ENCODE data around the gene CBFA2T3.

CBFA2T3 gene

DNA sequence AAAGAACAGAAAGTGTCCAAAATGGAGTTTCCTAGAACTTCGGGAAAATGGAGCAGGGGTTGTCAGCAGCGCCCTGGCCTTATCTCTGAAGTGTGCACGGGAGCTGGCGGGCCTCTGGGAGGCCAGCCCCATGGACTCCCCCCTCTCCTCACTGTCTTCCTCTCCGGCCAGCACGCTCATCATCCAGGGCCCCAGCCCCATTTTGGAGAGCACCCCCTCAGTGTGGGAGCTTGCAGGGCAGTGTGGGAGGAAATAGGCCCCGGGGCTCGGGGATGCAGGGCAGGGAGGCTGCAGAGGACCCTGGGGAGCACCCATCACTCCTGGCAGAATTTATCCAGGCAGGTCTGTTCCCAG is 105.7 kb downstream of the CBFA2T3 start:
- Histone ChIP-seq H3K4me3 (ENCODE audit: low read length, poor library complexity, severe bottlenecking) (no peak overlapping the region), H3K9me3 (ENCODE audit: insufficient read depth, low read depth, low read length) (no peaks in the 10 kb centered on the region), H4K20me1 (ENCODE audit: insufficient read depth, low read length, poor library complexity, severe bottlenecking) (no peaks in the 10 kb centered on the region), H3K79me2 (ENCODE audit: insufficient read depth, low read length) (no peaks in the 10 kb centered on the region), H3F3A (ENCODE audit: low read depth) (no peaks in the 10 kb centered on the region), H3K4me2 (ENCODE audit: low read depth, low read length, poor library complexity, severe bottlenecking) (no peak overlapping the region), H3K9ac (ENCODE audit: low read depth, low read length, poor library complexity, severe bottlenecking) (no peak overlapping the region), H2AFZ (ENCODE audit: low read length) (no peak overlapping the region), H3K4me1 (ENCODE audit: insufficient read depth, low read length, poor library complexity, severe bottlenecking) (no peaks in the 10 kb centered on the region), H3K27me3 (ENCODE audit: insufficient read depth, low read length, poor library complexity, severe bottlenecking) (no peaks in the 10 kb centered on the region), H3K9me2 (replicated peaks; ENCODE audit: low read depth, low read length) (no peaks in the 10 kb centered on the region), H3K36me3 (ENCODE audit: insufficient read depth, low read length) (peaks cover 7% of the 10 kb centered on the region; the same call in 1 of the 2 replicates)
- TF ChIP-seq, protein P1, sequence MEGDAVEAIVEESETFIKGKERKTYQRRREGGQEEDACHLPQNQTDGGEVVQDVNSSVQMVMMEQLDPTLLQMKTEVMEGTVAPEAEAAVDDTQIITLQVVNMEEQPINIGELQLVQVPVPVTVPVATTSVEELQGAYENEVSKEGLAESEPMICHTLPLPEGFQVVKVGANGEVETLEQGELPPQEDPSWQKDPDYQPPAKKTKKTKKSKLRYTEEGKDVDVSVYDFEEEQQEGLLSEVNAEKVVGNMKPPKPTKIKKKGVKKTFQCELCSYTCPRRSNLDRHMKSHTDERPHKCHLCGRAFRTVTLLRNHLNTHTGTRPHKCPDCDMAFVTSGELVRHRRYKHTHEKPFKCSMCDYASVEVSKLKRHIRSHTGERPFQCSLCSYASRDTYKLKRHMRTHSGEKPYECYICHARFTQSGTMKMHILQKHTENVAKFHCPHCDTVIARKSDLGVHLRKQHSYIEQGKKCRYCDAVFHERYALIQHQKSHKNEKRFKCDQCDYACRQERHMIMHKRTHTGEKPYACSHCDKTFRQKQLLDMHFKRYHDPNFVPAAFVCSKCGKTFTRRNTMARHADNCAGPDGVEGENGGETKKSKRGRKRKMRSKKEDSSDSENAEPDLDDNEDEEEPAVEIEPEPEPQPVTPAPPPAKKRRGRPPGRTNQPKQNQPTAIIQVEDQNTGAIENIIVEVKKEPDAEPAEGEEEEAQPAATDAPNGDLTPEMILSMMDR (conservative IDR thresholded peaks at IDR 0.05; ENCODE audit: low read length), result no peak
- no peak for TF ChIP-seq EZH2phosphoT487 (IDR thresholded peaks at IDR 0.05; ENCODE audit: borderline replicate concordance)

DNA sequence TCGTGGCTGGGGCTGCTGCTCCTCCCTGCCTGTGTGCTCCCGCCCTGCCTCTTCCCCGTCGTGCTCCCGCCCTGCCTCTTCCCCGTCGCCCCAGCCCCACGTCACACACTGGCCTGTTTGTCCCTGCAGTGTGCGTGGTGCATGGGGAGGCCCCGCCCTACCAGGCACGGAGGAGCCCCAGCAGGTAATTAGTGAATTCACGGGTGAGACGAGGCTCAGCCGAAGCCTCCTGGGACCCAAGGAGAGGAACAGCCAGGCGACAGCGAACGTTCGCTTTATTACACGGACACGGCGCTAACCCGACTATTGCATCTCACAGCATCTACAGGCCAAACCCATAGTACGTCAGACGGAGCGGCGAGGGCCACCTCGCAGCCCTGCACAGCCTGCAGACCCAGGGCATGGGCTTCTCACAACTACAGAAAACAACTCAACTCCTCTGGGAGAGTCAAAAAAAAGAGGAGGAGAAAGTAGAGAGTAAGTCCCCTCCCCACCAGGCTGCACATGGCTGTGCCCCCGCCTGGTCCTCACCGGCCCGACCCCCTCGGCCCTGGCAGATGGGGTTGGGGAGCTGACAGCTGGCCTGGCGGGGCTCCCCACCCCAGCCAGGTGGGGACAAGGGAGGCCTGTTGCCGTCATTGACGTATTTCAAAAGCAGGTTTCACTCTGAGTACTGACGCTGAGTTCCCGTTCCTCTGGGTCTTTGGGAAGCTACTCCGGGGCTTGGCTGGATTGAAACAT is 106.2 kb downstream of the CBFA2T3 start:
- Histone ChIP-seq H3K4me3 (ENCODE audit: low read length, poor library complexity, severe bottlenecking) (no peak overlapping the region), H3K9me3 (ENCODE audit: insufficient read depth, low read depth, low read length) (no peaks in the 10 kb centered on the region), H3K36me3 (ENCODE audit: insufficient read depth, low read length) (peaks cover 2% of the 10 kb centered on the region; the same call in 1 of the 2 replicates), H3K9me2 (replicated peaks; ENCODE audit: low read depth, low read length) (no peaks in the 10 kb centered on the region), H3K79me2 (ENCODE audit: insufficient read depth, low read length) (no peaks in the 10 kb centered on the region), H2AFZ (ENCODE audit: low read length) (no peak overlapping the region), H3K4me2 (ENCODE audit: low read depth, low read length, poor library complexity, severe bottlenecking) (no peak overlapping the region), H3K4me1 (ENCODE audit: insufficient read depth, low read length, poor library complexity, severe bottlenecking) (no peaks in the 10 kb centered on the region), H3K27me3 (ENCODE audit: insufficient read depth, low read length, poor library complexity, severe bottlenecking) (no peaks in the 10 kb centered on the region), H3F3A (ENCODE audit: low read depth) (no peaks in the 10 kb centered on the region), H4K20me1 (ENCODE audit: insufficient read depth, low read length, poor library complexity, severe bottlenecking) (no peaks in the 10 kb centered on the region), H3K9ac (ENCODE audit: low read depth, low read length, poor library complexity, severe bottlenecking) (no peak overlapping the region)
- TF ChIP-seq EZH2phosphoT487 (IDR thresholded peaks at IDR 0.05; ENCODE audit: borderline replicate concordance), result no peak
- TF ChIP-seq, protein P1 (conservative IDR thresholded peaks at IDR 0.05; ENCODE audit: low read length), result no peak

DNA sequence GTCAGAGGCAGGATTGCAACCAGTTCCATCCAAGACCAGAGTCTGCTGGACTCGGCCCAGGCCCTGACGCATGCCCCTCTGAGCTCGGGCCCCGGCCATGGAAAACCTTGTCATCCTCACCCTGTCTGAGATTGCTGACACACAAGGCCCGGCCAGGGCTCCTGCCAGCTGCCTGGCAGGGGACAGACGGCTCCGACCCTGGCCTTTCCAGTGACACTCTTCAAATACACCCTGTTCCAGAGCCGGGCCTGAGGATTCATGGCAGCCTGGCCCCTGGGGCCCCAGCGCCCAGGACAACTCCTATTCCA is 107.4 kb downstream of the CBFA2T3 start:
- Histone ChIP-seq H3K4me1 (ENCODE audit: insufficient read depth, low read length, poor library complexity, severe bottlenecking) (no peaks in the 10 kb centered on the region), H3K4me3 (ENCODE audit: low read length, poor library complexity, severe bottlenecking) (no peak overlapping the region), H3K27me3 (ENCODE audit: insufficient read depth, low read length, poor library complexity, severe bottlenecking) (no peaks in the 10 kb centered on the region), H4K20me1 (ENCODE audit: insufficient read depth, low read length, poor library complexity, severe bottlenecking) (no peaks in the 10 kb centered on the region), H2AFZ (ENCODE audit: low read length) (no peak overlapping the region), H3K9ac (ENCODE audit: low read depth, low read length, poor library complexity, severe bottlenecking) (no peak overlapping the region), H3K79me2 (ENCODE audit: insufficient read depth, low read length) (no peaks in the 10 kb centered on the region), H3K36me3 (ENCODE audit: insufficient read depth, low read length) (no peaks in the 10 kb centered on the region), H3K9me2 (replicated peaks; ENCODE audit: low read depth, low read length) (no peaks in the 10 kb centered on the region), H3K4me2 (ENCODE audit: low read depth, low read length, poor library complexity, severe bottlenecking) (no peak overlapping the region), H3K9me3 (ENCODE audit: insufficient read depth, low read depth, low read length) (no peaks in the 10 kb centered on the region), H3F3A (ENCODE audit: low read depth) (no peaks in the 10 kb centered on the region)
- TF ChIP-seq, protein P1 (conservative IDR thresholded peaks at IDR 0.05; ENCODE audit: low read length), result no peak
- no peak for TF ChIP-seq EZH2phosphoT487 (IDR thresholded peaks at IDR 0.05; ENCODE audit: borderline replicate concordance)

All from Loucy (cell line).